NOMO-1 treated with DMSO at 0.1 percent for 48 hours (cell line): ENCODE measurements around the gene GPR6.

Experiments used
- DNase-seq: peaks from one replicate; lab custom pipeline; 2025; ENCODE audit not compliant: unreplicated experiment; lab: John Stamatoyannopoulos, UW

The GPR6 gene

GRCh38 chr6:109998159-109998785 is 20.2 kb downstream of the GPR6 start:
- DNase-seq, result no peak

- no peak for DNase-seq
Observed at GRCh38 chr6:109999740-110000139, 21.6 kb downstream of the GPR6 start.

- no peak for DNase-seq
Observed at GRCh38 chr6:110002676-110003075, 24.6 kb downstream of the GPR6 start.

GRCh38 chr6:110013386-110013785 is 35.3 kb downstream of the GPR6 start:
- no peak for DNase-seq

- no peak for DNase-seq
Observed at GRCh38 chr6:110015206-110015605, 37.1 kb downstream of the GPR6 start.

- DNase-seq, result no peak
Observed at GRCh38 chr6:110017306-110017705, 39.2 kb downstream of the GPR6 start.

GRCh38 chr6:110017946-110018345 is 39.8 kb downstream of the GPR6 start:
- DNase-seq, result no peak

- DNase-seq, result no peak
Observed at GRCh38 chr6:110018486-110018885, 40.4 kb downstream of the GPR6 start.

GRCh38 chr6:110020888-110021287 is 42.8 kb downstream of the GPR6 start:
- DNase-seq, result peak; percentile 8

GRCh38 chr6:110029144-110029543 is 51.0 kb downstream of the GPR6 start:
- DNase-seq, result no peak
